Left renal cortex interstitium (tissue), 4 donors: ENCODE results near the gene P2RY4. TPM values are rescaled to one million over a fixed set of nuclear protein-coding genes. Genes with fewer than 3 reads are reported as not detected.
"Not testable (repeated sequence)": the region's sequence is repeated elsewhere in the genome, so short reads cannot be mapped to it uniquely, and the experiment has no call there.

Experiments used
- DNase-seq, 4 donors: peaks; one replicate each; pipeline ENCODE4 v3.0.0-alpha.2; 2013; ENCODE audit warnings: low read depth in 4 of 4, low spot score in 2 of 4, missing footprints in 1 of 4
- polyA plus RNA-seq, 4 donors: library from polyadenylated mRNA; unstranded; fragments of 120-200 nt; gene quantifications; one replicate each; pipeline ENCODE4 v1.2.1, GENCODE V29; 2013; ENCODE audit not compliant: insufficient read length in 4 of 4

The P2RY4 gene
- polyA plus RNA-seq, 4 donors = 0.14 to 0.77 (median 0.34) TPM

DNA sequence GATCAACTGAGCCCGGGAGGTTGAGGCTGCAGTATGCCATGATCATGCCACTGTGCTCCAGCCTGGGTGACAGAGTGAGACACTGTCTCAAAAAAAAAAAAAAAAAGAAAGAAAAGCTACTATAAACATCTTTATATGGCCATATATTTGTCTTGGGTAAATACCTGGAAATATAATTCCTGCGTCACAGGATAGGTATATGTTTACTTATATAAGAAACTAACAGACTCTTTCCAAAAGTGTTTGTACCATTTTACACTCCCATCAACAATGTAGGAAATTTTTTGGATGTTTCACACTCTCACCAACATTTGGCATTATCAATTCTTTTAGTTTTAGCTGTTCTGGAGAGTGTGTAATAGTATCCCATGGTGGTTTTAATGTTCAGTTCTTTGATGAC, 12.8 kb downstream of the P2RY4 start:
- DNase-seq = no peak

DNA sequence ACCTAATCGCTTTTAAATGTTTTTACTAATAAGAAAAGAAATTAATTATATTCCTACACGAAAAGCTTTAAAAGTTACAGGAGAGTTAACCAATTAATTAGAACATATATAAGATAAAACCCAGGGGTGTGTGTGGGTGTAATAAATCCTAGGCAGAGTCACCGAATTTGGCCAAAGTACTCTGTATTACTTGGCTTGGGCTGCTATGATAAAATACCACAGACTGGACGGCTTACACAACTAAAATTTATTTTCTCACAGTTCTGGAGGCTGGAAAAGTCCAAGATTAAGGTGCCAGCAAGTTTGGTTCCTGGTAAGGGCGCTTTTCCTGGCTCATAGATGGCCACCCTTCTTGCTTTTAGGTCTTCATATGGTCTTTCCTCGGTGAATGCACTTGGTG, 15.1 kb downstream of the P2RY4 start:
- no peak for DNase-seq

DNA sequence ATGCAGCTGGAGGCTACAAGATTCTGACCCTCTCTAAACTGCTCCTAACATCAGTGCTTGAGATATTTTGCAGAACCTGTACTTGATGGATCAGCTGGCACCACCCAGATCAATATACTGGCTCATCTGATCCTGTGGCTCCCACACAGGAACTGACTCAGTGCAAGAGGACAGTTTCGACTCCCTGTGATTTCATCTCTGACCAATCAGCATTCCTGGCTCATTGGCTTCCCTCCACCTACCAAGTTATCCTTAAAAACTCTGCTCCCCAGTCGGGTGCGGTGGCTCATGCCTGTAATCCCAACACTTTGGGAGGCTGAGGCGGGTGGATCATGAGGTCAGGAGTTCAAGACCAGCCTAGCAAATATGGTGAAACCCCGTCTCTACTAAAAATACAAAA, 16.4 kb downstream of the P2RY4 start:
- DNase-seq = not testable (repeated sequence)

DNA sequence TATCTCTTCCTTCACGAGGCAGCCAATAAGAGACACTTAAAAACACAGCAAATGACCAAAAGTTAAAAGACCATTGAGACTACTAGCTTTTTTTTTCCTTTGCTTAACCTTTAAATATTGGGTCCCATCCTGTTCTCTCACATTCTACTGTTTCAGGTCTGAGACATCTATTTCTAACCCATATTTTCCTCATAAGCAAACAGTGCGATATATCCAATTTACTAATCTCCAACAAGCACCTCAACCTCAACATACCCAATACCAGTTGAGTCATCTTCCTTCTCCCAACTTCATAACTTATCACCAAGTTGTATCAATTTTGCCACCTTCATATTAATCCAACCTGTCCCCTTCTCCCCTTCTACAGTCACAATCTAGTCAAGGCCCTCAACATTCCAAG, 18.5 kb downstream of the P2RY4 start:
- DNase-seq = no peak

DNA sequence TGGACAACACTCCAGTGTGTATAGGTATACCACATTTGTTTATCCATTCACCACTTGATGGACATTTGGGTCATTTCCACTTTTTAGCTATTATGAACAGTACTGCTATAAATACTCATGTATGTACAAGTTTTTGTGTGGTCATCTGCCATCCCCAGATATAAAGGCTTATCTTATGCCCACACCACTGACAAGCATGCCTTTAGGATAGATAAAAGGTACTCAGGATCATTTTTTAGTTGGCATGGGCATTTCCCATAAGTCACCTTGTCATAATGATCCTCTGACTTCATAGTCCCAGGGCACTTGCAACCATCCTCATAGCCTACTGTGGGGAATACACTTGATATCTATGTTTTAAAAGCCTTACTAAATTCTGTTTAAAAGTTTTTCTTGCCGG, 19.3 kb downstream of the P2RY4 start:
- DNase-seq = no peak

DNA sequence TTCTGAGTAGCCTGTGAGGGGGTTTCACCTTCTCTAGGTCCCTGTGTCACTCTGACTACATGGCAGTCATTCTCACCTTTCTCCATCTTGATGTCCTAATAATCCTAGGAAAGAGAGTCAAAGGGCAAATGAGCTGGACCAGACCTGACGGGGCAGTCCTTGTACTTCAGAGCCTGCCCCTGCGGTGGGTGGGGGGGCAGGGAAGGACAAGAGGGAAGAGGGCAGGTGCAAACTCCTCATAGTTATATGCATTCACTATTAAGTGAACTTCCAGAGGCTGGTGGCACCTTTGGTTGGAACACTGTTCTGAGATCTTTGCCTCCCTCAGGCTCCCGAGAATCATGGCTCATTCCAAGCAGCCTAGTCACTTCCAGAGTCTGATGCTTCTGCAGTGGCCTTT, 25.6 kb downstream of the P2RY4 start, which contains the start of gene AWAT1:
Gene AWAT1, plus strand, starts transcription at position 301 of the 400 bp plus-strand sequence. Its CDS starts 41 bp downstream, at position 342.
- DNase-seq = no peak

DNA sequence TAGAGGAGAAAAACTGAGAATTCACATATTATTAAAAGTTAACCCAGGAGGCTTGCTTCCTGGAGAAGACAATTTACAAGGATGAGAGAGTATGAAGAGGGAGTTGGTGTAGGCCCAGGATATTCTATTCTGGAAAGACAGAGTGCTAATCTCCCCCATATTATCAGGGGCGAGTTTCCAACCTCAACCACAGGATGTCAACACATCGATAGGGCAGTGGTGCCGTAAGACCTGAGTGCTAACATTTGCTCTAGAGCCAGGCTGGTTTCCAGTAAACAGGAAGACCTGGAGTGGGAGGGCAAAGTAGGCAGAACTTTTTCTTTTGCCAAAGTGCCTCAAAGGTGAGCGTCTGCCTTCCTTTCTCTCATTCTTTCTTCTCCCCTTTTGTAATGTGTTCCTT, 28.3 kb downstream of the P2RY4 start:
- DNase-seq = no peak

DNA sequence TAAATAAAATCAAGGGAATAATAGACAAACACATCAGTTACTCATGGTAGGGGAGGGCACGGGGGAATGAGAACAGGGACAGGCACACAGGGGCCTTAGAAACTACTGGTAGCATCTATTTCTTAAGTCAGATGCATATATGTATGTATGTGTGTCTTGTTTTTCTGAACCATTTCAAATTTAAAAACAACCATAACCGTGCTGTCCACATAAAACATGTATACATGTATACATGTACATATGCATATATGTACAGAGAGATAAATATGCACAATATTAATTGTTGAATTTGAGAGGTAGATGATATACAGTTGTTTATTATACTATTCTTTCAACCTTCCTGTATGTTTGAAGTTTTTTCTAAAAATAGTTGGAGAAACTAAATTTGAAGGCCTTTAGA, 33.3 kb downstream of the P2RY4 start:
- no peak for DNase-seq

DNA sequence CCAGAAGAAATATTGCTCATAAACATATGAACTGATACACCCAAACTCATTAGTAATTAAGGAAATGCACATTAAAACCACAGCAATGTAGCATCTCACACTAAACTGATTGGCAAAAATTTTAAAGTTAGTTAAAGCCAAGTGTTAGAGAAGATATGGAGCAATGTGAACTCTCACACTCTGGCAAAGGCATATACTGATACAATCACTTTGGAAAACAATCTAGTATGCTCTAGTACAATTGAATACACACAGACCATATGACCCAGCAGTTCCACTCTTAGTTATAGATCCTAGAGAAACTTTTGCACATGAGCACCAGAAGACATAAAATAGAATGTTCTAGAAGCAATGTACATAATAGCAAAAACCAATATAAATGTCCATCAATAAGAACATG, 34.0 kb downstream of the P2RY4 start:
- DNase-seq = no peak

DNA sequence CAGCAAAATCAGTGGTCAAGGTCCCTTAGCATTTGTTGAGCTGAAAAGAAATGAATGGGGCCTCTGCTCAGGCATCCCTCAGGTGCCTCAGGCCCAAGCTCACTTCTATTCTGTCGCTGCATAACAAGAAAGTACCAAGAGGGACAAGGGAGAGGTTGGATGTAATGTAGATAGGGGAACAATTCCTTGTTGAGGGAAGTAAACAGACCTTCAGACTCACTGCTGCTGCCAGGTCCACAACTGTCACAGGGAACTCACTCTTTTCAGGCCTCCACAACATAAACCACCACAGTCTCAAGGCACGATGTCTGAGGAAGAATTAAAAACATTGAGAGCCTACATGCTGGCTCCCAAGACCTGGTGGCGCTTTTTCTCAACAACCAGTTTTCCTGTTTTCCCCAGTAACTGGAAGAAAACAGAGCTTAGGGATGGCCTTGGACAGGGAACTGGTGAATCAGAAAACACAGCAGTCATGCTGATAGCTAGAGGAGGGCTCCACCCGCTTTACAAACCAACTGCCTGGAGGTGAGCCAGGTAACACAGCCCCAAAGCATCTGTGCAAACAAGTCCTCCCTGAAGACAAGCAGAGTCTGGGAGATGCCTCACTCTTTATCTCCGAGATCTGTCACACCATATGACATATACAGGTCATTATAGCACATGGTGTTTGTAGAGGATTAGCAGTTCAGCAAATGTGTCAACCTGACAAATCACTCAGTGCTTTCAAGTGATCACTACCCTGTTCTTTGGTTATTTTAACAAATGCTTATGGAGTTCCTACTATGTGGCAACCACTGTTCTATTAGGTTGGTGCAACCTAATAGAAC, 39.9 kb downstream of the P2RY4 start:
- no peak for DNase-seq

DNA sequence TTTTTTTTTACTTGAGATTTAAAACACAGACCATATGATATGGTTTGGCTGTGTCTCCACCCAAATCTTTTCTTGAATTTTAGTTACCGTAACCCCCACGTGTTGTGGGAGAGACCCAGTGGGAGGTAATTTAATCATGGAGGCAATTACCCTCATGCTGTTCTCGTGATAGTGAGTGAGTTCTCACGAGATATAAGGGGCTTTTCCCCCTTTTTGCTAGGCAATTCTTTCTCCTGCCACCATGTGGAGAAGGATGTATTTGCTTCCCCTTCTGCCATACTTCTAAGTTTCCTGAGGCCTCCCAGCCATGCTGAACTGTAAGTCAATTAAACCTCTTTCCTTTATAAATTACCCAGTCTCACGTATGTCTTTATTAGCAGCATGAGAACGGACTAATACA, 50.4 kb downstream of the P2RY4 start:
- not testable (repeated sequence) for DNase-seq

DNA sequence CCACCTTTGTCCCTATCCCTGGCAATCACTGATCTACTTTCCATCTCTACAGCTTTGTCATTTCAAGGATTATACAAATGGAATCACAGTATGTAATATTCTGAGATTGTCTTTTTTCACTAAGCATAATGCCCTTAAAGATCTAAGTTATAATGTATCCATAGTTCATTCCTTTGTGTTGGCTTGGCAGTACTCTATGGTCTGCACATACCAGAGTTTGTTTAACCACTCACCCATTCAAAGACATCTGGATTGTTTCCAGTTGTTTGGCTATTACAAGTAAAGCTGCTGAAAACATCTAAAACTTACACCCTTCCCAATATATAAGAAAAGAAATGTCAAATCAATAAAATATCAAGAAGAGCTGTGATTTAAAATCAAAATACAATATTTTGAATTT, 51.5 kb downstream of the P2RY4 start:
- no peak for DNase-seq

Other genes starting within 250 kb of the P2RY4 start
- not detected for gene AWAT2, start 210.3 kb downstream of the P2RY4 start, polyA plus RNA-seq
- gene OTUD6A, start 197.7 kb downstream of the P2RY4 start, polyA plus RNA-seq = under 1 TPM in 2 of 4 donors, not detected in 2; 0.09 TPM
- 100 to 1,000 TPM in 2 of 4 donors, 10 to 100 TPM in 2; 88.1 to 118 (median 98.3) TPM for gene IGBP1, start 126.8 kb downstream of the P2RY4 start, polyA plus RNA-seq
- under 1 TPM in 2 of 4 donors, not detected in 2; 0.09 to 0.19 TPM for gene DGAT2L6, start 82.7 kb downstream of the P2RY4 start, polyA plus RNA-seq
- under 1 TPM in 2 of 4 donors, not detected in 2; 0.30 to 0.43 TPM for gene AWAT1, start 25.5 kb downstream of the P2RY4 start, polyA plus RNA-seq
- gene ARR3, start 8.1 kb upstream of the P2RY4 start, polyA plus RNA-seq = 1 to 10 TPM in 2 of 4 donors, under 1 TPM in 2; 0.27 to 2.3 (median 0.90) TPM
- 1 to 10 TPM in 3 of 4 donors, under 1 TPM in 1; 0.72 to 1.2 (median 1.0) TPM for gene RAB41, start 22.0 kb upstream of the P2RY4 start, polyA plus RNA-seq
- gene PDZD11, start 29.7 kb upstream of the P2RY4 start, polyA plus RNA-seq = 10 to 100 TPM; 48.4 to 62.2 (median 52.6) TPM
- 10 to 100 TPM; 16.1 to 17.9 (median 16.7) TPM for gene KIF4A, start 29.9 kb upstream of the P2RY4 start, polyA plus RNA-seq
- gene GDPD2, start 163.1 kb upstream of the P2RY4 start, polyA plus RNA-seq = 1 to 10 TPM in 3 of 4 donors, under 1 TPM in 1; 0.95 to 1.7 (median 1.6) TPM
- 10 to 100 TPM; 38.5 to 42.8 (median 40.0) TPM for gene DLG3, start 184.6 kb upstream of the P2RY4 start, polyA plus RNA-seq